NB4 (cell line): ENCODE results near the gene PSAPL1.

Experiments used
- POLR2A ChIP-seq: IDR thresholded peaks from 2 replicates; pipeline ENCODE4 v1.6.1; 2011; ENCODE audit warnings: mild to moderate bottlenecking; ENCODE audit not compliant: insufficient read length; ENCODE audit errors: extremely low read depth
- TF ChIP-seq, protein P1 (sequence below): IDR thresholded peaks from one replicate; pipeline ENCODE4 v1.5.1; 2012; ENCODE audit warnings: low read depth, low read length

DNA sequence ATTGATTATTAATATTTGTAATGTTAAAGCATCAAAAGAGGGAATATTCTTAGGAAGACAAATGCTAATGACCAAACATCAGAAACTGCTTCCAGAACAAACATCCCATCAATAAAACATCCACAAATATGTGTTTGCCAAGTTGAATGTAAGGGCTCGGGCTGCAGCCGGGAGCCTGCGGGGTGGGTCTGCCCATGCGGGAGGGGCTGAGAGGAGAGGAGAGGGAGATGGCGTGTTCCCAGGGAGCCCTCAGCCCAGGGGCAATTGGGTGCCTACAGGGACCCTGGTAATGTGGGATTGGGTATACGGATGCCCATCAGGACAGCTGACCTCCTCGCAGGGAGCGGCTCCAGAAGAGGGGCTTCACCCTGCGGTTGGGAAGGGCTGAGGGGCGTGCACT lies 38.4 kb upstream of the PSAPL1 start:
- no peak for TF ChIP-seq POLR2A
- TF ChIP-seq, protein P1, sequence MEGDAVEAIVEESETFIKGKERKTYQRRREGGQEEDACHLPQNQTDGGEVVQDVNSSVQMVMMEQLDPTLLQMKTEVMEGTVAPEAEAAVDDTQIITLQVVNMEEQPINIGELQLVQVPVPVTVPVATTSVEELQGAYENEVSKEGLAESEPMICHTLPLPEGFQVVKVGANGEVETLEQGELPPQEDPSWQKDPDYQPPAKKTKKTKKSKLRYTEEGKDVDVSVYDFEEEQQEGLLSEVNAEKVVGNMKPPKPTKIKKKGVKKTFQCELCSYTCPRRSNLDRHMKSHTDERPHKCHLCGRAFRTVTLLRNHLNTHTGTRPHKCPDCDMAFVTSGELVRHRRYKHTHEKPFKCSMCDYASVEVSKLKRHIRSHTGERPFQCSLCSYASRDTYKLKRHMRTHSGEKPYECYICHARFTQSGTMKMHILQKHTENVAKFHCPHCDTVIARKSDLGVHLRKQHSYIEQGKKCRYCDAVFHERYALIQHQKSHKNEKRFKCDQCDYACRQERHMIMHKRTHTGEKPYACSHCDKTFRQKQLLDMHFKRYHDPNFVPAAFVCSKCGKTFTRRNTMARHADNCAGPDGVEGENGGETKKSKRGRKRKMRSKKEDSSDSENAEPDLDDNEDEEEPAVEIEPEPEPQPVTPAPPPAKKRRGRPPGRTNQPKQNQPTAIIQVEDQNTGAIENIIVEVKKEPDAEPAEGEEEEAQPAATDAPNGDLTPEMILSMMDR = no peak
